GM12891 (cell line): ENCODE data around the gene MAPK14.

Source experiments
- PAX5 ChIP-seq: IDR thresholded peaks from 2 replicates; pipeline ENCODE4 v1.6.1; 2011; ENCODE audit warnings: low read length, moderate library complexity, mild to moderate bottlenecking; ENCODE audit not compliant: insufficient read depth, severe bottlenecking
- POLR2A ChIP-seq: IDR thresholded peaks from 2 replicates; pipeline ENCODE4 v1.6.1; 2011; ENCODE audit warnings: low read depth, low read length, control low read depth
- POLR2AphosphoS5 ChIP-seq: IDR thresholded peaks from 2 replicates; pipeline ENCODE4 v1.6.1; 2011; ENCODE audit warnings: low read depth, low read length, control low read depth
- POU2F2 ChIP-seq: IDR thresholded peaks from 2 replicates; pipeline ENCODE4 v1.6.1; 2011; ENCODE audit warnings: low read depth, mild to moderate bottlenecking, control low read depth, low read length, moderate library complexity
- SPI1 ChIP-seq: IDR thresholded peaks from 2 replicates; pipeline ENCODE4 v1.6.1; 2011; ENCODE audit warnings: low read depth, low read length, control low read depth
- TAF1 ChIP-seq: IDR thresholded peaks from 2 replicates; pipeline ENCODE4 v1.6.1; 2011; ENCODE audit warnings: low read depth, low read length, control low read depth

GRCh38 chr6:36160147-36160760 lies 132.6 kb downstream of the MAPK14 start:
- no peak for TF ChIP-seq POLR2AphosphoS5
- TF ChIP-seq POLR2A = no peak
- no peak for TF ChIP-seq SPI1
- no peak for TF ChIP-seq PAX5
- no peak for TF ChIP-seq TAF1
- no peak for TF ChIP-seq POU2F2
